Body of pancreas (tissue), 4 donors: Measurements from ENCODE around the gene PDXP.

ENCODE experiments used
- POLR2A ChIP-seq, 3 donors: fragments of 450-650 bp; IDR thresholded peaks; one replicate each; pipeline ENCODE4 v1.6.1; 2016; ENCODE audit warnings: antibody characterized with exemption in 3 of 3, mild to moderate bottlenecking in 2 of 3
- TF ChIP-seq, protein P1 (sequence below), 7 experiments: fragments of 450-650 bp in 4 of 7; fragments of 200-600 bp in 3 of 7; sonication (generic) in 3 of 7; IDR thresholded peaks; one replicate each; pipeline ENCODE4 v1.5.1; 2016 to 2019; ENCODE audit warnings: antibody characterized with exemption in 7 of 7

GRCh38 chr22:37647928-37648327 is 10.6 kb upstream of the PDXP start:
- TF ChIP-seq, protein P1, sequence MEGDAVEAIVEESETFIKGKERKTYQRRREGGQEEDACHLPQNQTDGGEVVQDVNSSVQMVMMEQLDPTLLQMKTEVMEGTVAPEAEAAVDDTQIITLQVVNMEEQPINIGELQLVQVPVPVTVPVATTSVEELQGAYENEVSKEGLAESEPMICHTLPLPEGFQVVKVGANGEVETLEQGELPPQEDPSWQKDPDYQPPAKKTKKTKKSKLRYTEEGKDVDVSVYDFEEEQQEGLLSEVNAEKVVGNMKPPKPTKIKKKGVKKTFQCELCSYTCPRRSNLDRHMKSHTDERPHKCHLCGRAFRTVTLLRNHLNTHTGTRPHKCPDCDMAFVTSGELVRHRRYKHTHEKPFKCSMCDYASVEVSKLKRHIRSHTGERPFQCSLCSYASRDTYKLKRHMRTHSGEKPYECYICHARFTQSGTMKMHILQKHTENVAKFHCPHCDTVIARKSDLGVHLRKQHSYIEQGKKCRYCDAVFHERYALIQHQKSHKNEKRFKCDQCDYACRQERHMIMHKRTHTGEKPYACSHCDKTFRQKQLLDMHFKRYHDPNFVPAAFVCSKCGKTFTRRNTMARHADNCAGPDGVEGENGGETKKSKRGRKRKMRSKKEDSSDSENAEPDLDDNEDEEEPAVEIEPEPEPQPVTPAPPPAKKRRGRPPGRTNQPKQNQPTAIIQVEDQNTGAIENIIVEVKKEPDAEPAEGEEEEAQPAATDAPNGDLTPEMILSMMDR (IDR thresholded peaks at IDR 0.05): no peak
- TF ChIP-seq POLR2A (IDR thresholded peaks at IDR 0.05): no peak
